Keratinocyte (primary cell): Measurements from ENCODE around the gene DHX34. TPM values are rescaled to one million over a fixed set of nuclear protein-coding genes. Genes with fewer than 3 reads are reported as not detected.

Experiments
- DNase-seq: peaks from one replicate; pipeline ENCODE4 v3.0.0-alpha.2; 2011; ENCODE audit warnings: low read depth, missing footprints, low spot score
- FAIRE-seq: peaks from 2 replicates; lab custom pipeline; 2011; peaks lifted over from hg19 to GRCh38; lab: Jason Lieb, UNC
- H2AFZ ChIP-seq: 2 replicates; pipeline ENCODE4 v1.6.0; 2012; ENCODE audit warnings: low read length, control low read depth, inconsistent platforms; ENCODE audit not compliant: control insufficient read depth
- H3K27ac ChIP-seq: 2 replicates; pipeline ENCODE4 v1.5.1; 2011; ENCODE audit warnings: low read length; ENCODE audit not compliant: control insufficient read depth, insufficient read depth
- H3K27me3 ChIP-seq: 3 replicates; pipeline ENCODE4 v1.6.0; 2011; ENCODE audit warnings: low read length; ENCODE audit not compliant: control insufficient read depth, insufficient read depth; ENCODE audit errors: extremely low read depth
- H3K36me3 ChIP-seq, 2 experiments: 2 replicates in 1 of 2; 3 replicates in 1 of 2; pipeline ENCODE4 v1.5.1; 2011; ENCODE audit warnings: low read length in 2 of 2, mild to moderate bottlenecking in 1 of 2; ENCODE audit not compliant: control insufficient read depth in 2 of 2, insufficient read depth in 2 of 2; ENCODE audit errors: extremely low read depth in 1 of 2
- H3K4me1 ChIP-seq: 3 replicates; pipeline ENCODE4 v1.5.1; 2011; ENCODE audit warnings: low read length; ENCODE audit not compliant: control insufficient read depth, insufficient read depth; ENCODE audit errors: extremely low read depth
- H3K4me2 ChIP-seq: 3 replicates; pipeline ENCODE4 v1.6.0; 2011; ENCODE audit warnings: low read depth, low read length; ENCODE audit not compliant: control insufficient read depth, insufficient read depth; ENCODE audit errors: extremely low read depth
- H3K4me3 ChIP-seq, 3 experiments: fragments of 200-600 bp in 1 of 3; sonication (generic) in 1 of 3; 2 replicates in 2 of 3; 3 replicates in 1 of 3; pipeline ENCODE4 v1.5.1; 2011 to 2016; ENCODE audit warnings: low read length in 3 of 3, mild to moderate bottlenecking in 3 of 3, control low read depth in 2 of 3, inconsistent platforms in 1 of 3, low read depth in 1 of 3, mixed read lengths in 1 of 3, mixed run types in 1 of 3, moderate library complexity in 1 of 3; ENCODE audit not compliant: control insufficient read depth in 2 of 3, insufficient read depth in 2 of 3; ENCODE audit errors: extremely low read depth in 1 of 3
- H3K79me2 ChIP-seq: 2 replicates; pipeline ENCODE4 v1.6.0; 2012; ENCODE audit warnings: low read length; ENCODE audit not compliant: control insufficient read depth, insufficient read depth
- H3K9ac ChIP-seq: 3 replicates; pipeline ENCODE4 v1.6.0; 2011; ENCODE audit warnings: low read length; ENCODE audit not compliant: control insufficient read depth, insufficient read depth; ENCODE audit errors: extremely low read depth
- H3K9me1 ChIP-seq: 3 replicates; pipeline ENCODE4 v1.6.0; 2011; ENCODE audit warnings: low read length; ENCODE audit not compliant: control insufficient read depth, insufficient read depth; ENCODE audit errors: extremely low read depth
- H3K9me3 ChIP-seq: 2 replicates; pipeline ENCODE4 v1.5.1; 2012; ENCODE audit warnings: low read depth, low read length; ENCODE audit not compliant: control insufficient read depth
- H4K20me1 ChIP-seq: 3 replicates; pipeline ENCODE4 v1.6.0; 2011; ENCODE audit warnings: low read length; ENCODE audit not compliant: control insufficient read depth, insufficient read depth; ENCODE audit errors: extremely low read depth
- EZH2 ChIP-seq: IDR thresholded peaks from one replicate; pipeline ENCODE4 v1.6.1; 2012; ENCODE audit warnings: inconsistent platforms, mild to moderate bottlenecking, low read length, moderate library complexity
- dilution Hi-C: fragments of 300-500 bp; cut with MboI; formaldehyde crosslinking; loops from one replicate; pipeline ENCODE4 v1.7.0; 2020; ENCODE audit warnings: low sequenced_read_pairs; ENCODE audit not compliant: extremely low pct_ligation_motif_present
- polyA plus RNA-seq, 5 experiments: library from polyadenylated mRNA; depleted of rRNA in 3 of 5; stranded (reverse) in 3 of 5; stranded (forward) in 1 of 5; unstranded in 1 of 5; fragments of >200 nt; gene quantifications; 1 replicate in 1 of 5; 2 replicates in 3 of 5; 3 replicates in 1 of 5; pipeline versions ENCODE4 v1.2.1 to v1.2.3, GENCODE V29; 2011 to 2012; ENCODE audit warnings: missing spikeins in 2 of 5, low read depth in 1 of 5, low replicate concordance in 1 of 5
- TF ChIP-seq, protein P1 (sequence below), 3 experiments: IDR thresholded peaks in 1 of 3; conservative IDR thresholded peaks in 1 of 3; optimal IDR thresholded peaks in 1 of 3; 2 replicates in 2 of 3; 3 replicates in 1 of 3; pipeline versions ENCODE3 to v1.5.1; 2011; ENCODE audit warnings: low read length in 3 of 3, mild to moderate bottlenecking in 3 of 3, moderate library complexity in 2 of 3, control low read depth in 1 of 3, inconsistent platforms in 1 of 3; ENCODE audit not compliant: insufficient read depth in 2 of 3; ENCODE audit errors: extremely low read depth in 1 of 3

The DHX34 gene
- polyA plus RNA-seq, 1 donor (not counting 4 experiments of a cell fraction or from before 2014, with no cell fraction given): 6.4 TPM

DNA sequence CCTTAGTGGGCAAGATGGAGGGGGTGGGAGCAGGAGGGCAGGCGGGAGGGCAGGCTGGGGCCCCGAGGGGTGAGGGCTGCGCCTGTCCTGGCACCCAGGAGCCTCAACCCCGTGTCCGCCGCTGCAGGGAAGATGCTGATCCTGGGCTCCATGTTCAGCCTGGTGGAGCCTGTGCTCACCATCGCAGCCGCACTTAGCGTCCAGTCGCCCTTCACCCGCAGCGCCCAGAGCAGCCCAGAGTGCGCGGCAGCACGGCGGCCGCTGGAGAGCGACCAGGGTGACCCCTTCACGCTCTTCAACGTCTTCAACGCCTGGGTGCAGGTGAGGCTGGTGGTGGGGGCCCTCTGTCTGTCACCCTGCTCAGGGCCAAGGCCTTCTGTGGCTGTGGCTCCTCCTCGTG lies 23.5 kb downstream of the DHX34 start:
- Histone ChIP-seq H3K27me3 (no peaks in the 10 kb centered on the region), H3K4me1 (no peaks in the 10 kb centered on the region), H3K27ac (no peak overlapping the region), H3K9me3 (no peaks in the 10 kb centered on the region), H3K9me1 (no peaks in the 10 kb centered on the region), H3K4me3 (no peak overlapping the region), H3K79me2 (no peaks in the 10 kb centered on the region), H2AFZ (no peak overlapping the region), H3K36me3 (peaks cover 22 to 48% of the 10 kb centered on the region in 2 experiments), H3K9ac (no peak overlapping the region), H4K20me1 (no peaks in the 10 kb centered on the region), H3K4me2 (no peak overlapping the region)
- dilution Hi-C loops: no loop called here
- DNase-seq (no peak), FAIRE-seq (no peak)
- no peak for TF ChIP-seq EZH2
- TF ChIP-seq, protein P1, sequence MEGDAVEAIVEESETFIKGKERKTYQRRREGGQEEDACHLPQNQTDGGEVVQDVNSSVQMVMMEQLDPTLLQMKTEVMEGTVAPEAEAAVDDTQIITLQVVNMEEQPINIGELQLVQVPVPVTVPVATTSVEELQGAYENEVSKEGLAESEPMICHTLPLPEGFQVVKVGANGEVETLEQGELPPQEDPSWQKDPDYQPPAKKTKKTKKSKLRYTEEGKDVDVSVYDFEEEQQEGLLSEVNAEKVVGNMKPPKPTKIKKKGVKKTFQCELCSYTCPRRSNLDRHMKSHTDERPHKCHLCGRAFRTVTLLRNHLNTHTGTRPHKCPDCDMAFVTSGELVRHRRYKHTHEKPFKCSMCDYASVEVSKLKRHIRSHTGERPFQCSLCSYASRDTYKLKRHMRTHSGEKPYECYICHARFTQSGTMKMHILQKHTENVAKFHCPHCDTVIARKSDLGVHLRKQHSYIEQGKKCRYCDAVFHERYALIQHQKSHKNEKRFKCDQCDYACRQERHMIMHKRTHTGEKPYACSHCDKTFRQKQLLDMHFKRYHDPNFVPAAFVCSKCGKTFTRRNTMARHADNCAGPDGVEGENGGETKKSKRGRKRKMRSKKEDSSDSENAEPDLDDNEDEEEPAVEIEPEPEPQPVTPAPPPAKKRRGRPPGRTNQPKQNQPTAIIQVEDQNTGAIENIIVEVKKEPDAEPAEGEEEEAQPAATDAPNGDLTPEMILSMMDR (optimal IDR thresholded peaks at IDR 0.05 in 1 of 3, IDR thresholded peaks at IDR 0.05 in 1 of 3, conservative IDR thresholded peaks at IDR 0.05 in 1 of 3; ENCODE audit: extremely low read depth in 1 of 3, insufficient read depth in 2 of 3, low read length in 3 of 3): no peak

DNA sequence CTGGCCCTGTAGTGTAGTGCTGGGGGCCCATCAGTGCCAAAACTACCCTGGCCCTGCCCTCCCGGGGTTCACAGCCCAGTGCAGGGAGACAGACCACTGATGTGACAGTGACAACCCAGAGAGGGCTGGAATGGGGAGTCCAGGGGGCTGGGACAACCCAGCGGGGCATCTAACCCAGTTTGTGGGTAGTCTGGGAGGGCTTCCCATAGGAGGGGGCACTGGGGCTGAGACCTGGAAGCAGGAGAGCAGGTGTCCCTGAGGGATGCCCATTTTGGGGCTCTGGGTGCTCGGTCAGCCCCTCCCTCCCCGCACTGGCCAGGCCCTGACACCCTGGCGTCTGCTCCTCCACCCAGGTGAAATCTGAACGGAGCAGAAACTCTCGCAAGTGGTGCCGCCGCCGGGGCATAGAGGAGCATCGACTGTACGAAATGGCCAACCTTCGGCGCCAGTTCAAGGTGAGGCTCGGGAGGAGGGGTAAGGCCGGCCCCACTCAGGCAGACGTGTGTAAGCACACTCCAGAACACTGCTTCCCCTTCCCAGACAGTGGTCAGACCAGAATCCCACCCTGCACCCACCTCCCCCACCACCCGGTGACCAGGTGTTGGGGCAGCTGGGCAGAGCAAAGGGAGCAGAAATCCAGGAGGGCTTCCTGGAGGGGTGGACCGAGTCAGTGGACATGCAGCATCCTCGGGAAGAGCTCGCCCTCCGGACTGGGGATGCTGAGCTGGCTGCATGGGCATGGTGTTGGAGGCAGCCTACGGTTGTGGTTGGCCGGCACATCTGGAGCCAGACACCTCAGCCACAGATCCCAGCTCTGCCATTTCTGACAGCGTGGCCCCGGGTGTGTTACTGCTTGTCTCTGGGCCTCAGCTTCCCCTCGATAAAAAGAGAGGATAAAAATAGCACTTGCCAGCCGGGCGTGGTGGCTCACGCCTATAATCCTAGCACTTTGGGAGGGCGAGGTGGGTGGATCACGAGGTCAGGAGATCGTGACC lies 24.4 kb downstream of the DHX34 start:
- H3K9me3 ChIP-seq: no peaks in the 10 kb centered on the region
- H3K27ac ChIP-seq: no peak overlapping the region
- no peaks in the 10 kb centered on the region for H4K20me1 ChIP-seq
- FAIRE-seq (no peak), DNase-seq (no peak)
- peaks cover 22 to 53% of the 10 kb centered on the region in 2 experiments for H3K36me3 ChIP-seq
- no peak overlapping the region for H3K4me3 ChIP-seq
- H3K9ac ChIP-seq: no peak overlapping the region
- no peak for TF ChIP-seq EZH2
- TF ChIP-seq, protein P1 (optimal IDR thresholded peaks at IDR 0.05 in 1 of 3, IDR thresholded peaks at IDR 0.05 in 1 of 3, conservative IDR thresholded peaks at IDR 0.05 in 1 of 3; ENCODE audit: extremely low read depth in 1 of 3, insufficient read depth in 2 of 3, low read length in 3 of 3): no peak
- no peak overlapping the region for H3K4me2 ChIP-seq
- no peak overlapping the region for H2AFZ ChIP-seq
- no peaks in the 10 kb centered on the region for H3K9me1 ChIP-seq
- H3K27me3 ChIP-seq: no peaks in the 10 kb centered on the region
- dilution Hi-C loops: no loop called here
- no peaks in the 10 kb centered on the region for H3K79me2 ChIP-seq
- no peaks in the 10 kb centered on the region for H3K4me1 ChIP-seq
